ENCODE measurements around the gene CD79A. TPM values are rescaled to one million over a fixed set of nuclear protein-coding genes. Genes with fewer than 3 reads are reported as not detected.
A peak's percentile ranks its signal among the peaks of the same experiment; 100 is the strongest.

CD79A gene
- total RNA-seq, 4 donors from 2014 or later: 0.40 to 0.99 TPM; not detected in 2

DNA sequence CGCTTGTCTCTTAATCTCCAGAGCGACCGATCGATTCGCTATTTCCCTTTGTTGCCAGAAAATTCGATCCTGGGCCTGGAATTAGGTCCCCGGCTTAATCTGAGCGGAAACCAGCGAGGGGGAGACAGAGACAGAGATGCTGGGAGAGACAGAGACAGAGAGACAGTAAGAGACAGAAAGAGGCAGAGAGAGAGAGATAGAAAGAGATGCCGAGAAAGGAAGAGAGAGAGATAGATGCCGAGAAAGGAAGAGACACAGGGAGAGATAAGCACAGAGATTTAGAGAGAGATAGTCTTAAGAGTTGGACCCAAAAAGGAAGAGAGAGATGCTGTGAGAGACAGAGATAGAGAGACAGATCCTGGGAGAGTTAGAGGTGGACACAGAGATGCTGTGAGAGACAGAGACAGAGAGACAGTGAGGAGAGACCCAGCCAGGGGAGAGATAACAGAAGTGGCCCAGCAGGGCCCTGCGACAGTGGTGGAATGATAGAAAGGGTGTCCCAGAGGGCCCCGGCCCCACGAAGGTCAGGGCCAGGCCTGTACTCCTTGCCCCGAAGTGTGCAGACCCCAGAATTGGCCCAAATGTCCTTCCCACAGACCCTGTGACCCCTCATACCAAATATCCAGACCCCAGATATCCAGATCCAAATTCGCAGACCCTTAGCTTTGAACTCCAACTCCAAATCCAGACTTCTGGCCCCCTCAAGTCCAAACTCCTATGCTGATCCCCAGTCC lies 49.9 kb downstream of the CD79A start:
- H3K36me3 ChIP-seq: no peaks in the 10 kb centered on the region
- TF ChIP-seq EP300 (IDR thresholded peaks at IDR 0.05) (no peak), POLR2A (IDR thresholded peaks at IDR 0.05) (no peak)
- no peak overlapping the region for H3K27ac ChIP-seq
- 34 to 53% methylated on average over 6 to 15 of the region's 16 CpGs for WGBS, 2 donors (ENCODE audit: low coverage in 1 of 2)
- H3K27me3 ChIP-seq: peaks cover 100% of the 10 kb centered on the region
- H3K4me3 ChIP-seq: no peak overlapping the region
- H3K4me1 ChIP-seq: peaks cover 0 to 20% (median 13%) of the 10 kb centered on the region in 3 donors
- ATAC-seq: no peak
- no peaks in the 10 kb centered on the region for H3K9me3 ChIP-seq

DNA sequence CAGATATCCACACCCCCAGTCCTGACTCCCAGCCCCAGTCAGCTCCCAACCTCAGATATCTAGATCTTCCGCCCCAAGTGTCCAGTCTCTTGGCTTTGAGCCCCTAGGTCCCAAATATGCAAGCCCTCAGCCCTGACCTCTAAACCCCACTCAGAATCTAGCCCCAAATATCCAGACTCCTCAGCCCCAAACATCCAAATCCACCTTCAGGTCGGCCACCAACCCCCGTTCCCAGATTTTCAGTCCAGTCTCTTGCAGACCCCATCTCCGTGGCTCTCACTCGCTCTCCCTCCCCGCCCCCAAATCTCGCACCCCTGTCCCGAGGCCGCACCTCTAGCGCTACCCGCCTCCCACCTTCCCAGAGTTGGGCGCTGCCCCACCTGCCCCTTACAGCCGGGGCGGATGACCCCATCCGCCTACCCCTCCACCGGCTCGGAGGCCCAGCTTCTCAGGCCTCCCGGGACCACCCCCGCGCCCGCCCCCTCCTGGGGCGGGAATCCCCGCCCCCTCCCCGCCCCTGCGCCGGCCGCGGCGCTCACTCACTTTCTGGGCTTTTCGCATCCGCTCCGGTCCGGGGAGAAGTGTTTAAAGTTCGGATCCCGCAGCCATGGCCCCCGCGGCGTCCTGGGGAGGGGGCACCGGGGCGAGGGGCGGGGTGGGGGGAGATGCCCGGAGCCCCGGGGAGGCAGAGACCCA lies 50.6 kb downstream of the CD79A start:
- Histone ChIP-seq H3K27ac (no peak overlapping the region), H3K4me3 (peak overlapping the region in 1 of 2 donors; percentile 46), H3K36me3 (no peaks in the 10 kb centered on the region), H3K27me3 (peaks cover 100% of the 10 kb centered on the region), H3K4me1 (peaks cover 0 to 23% (median 13%) of the 10 kb centered on the region in 3 donors), H3K9me3 (no peaks in the 10 kb centered on the region)
- TF ChIP-seq, protein P1, sequence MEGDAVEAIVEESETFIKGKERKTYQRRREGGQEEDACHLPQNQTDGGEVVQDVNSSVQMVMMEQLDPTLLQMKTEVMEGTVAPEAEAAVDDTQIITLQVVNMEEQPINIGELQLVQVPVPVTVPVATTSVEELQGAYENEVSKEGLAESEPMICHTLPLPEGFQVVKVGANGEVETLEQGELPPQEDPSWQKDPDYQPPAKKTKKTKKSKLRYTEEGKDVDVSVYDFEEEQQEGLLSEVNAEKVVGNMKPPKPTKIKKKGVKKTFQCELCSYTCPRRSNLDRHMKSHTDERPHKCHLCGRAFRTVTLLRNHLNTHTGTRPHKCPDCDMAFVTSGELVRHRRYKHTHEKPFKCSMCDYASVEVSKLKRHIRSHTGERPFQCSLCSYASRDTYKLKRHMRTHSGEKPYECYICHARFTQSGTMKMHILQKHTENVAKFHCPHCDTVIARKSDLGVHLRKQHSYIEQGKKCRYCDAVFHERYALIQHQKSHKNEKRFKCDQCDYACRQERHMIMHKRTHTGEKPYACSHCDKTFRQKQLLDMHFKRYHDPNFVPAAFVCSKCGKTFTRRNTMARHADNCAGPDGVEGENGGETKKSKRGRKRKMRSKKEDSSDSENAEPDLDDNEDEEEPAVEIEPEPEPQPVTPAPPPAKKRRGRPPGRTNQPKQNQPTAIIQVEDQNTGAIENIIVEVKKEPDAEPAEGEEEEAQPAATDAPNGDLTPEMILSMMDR (IDR thresholded peaks at IDR 0.05): no peak
- TF ChIP-seq EP300 (IDR thresholded peaks at IDR 0.05) (no peak), POLR2A (IDR thresholded peaks at IDR 0.05) (no peak), POLR2AphosphoS5 (IDR thresholded peaks at IDR 0.05) (no peak)
- WGBS, 2 donors (ENCODE audit: low coverage in 1 of 2): 16 to 23% methylated on average over 4 to 6 of the region's 43 CpGs
- no peak for ATAC-seq

DNA sequence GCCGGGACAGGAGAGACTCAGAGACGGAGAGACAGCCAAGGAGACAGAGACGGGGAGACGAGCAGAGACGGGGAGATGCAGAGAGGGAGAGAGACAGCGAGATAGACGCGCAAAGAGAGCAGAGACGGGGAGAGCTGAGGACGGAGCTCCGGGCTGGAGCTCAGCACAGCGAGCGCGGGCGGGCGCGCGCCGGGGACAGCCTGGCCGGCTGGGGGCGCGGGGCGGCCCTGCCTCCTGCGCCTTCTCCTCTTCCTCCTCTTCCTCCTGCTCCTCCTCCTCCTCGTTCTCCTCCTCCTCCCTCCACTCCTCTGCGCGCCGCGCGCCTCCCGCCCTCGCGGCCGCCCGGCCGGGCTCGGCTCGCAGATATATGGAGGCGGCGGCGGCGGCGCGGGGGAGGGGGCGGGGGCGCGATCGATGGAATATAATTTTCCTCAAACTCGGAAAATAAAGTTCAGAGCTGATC lies 51.2 kb downstream of the CD79A start, which contains the start of gene ERFL:
ERFL (minus strand) TSS at position 229 of the 463 bp plus-strand sequence. CDS start 15,530 bp downstream, outside the sequence.
- no peaks in the 10 kb centered on the region for H3K36me3 ChIP-seq
- H3K27ac ChIP-seq: no peak within 1 kb of the TSS
- H3K4me1 ChIP-seq: peaks cover 0 to 29% (median 13%) of the 10 kb centered on the region in 3 donors
- peak within 1 kb of the TSS in 1 of 2 donors; percentile 46 for H3K4me3 ChIP-seq
- no peaks in the 10 kb centered on the region for H3K9me3 ChIP-seq
- 0% methylated on average over 2 to 28 of the region's 49 CpGs for WGBS, 2 donors (ENCODE audit: low coverage in 1 of 2)
- ATAC-seq: no peak
- H3K27me3 ChIP-seq: peaks cover 100% of the 10 kb centered on the region
- no peak for TF ChIP-seq POLR2A (IDR thresholded peaks at IDR 0.05)
- no peak for TF ChIP-seq POLR2AphosphoS5 (IDR thresholded peaks at IDR 0.05)
- TF ChIP-seq, protein P1 (IDR thresholded peaks at IDR 0.05): no peak
- no peak for TF ChIP-seq EP300 (IDR thresholded peaks at IDR 0.05)

DNA sequence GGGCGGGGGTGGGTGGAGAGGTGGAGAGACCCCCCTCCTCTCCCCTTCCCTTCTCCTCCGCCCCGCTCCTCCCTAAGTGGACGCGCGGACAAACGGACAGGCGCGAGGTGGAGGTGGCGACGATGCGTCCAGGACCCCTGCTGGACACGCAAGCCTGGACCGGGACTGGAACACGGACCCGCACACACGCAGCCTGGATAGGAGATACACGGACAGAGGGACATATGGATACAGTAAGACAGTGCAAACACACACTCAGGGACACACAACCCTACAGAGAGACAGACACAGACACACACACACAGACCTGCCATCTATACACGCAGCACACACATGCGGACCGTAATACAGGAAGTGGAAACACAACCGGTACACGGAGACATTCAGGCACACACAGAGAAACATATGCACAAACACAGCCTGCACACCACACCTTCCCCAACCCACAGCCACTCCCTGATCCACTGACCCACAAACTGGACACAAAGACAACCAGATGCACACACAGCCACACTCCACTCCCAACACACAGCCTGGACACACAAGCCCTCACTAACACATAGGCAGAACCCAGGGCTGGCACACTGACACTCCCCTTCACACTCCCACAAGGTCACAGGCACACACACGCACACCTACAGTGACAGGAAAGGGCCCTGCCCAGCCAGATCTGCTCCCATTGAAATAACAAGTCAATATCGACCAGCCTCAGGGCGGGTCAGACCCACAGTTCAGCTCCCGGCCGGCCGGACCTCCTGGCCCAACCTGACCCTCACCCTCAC lies 51.9 kb downstream of the CD79A start:
- no peaks in the 10 kb centered on the region for H3K9me3 ChIP-seq
- H3K4me3 ChIP-seq: peak overlapping the region in 1 of 2 donors; percentile 46
- H3K36me3 ChIP-seq: no peaks in the 10 kb centered on the region
- H3K27me3 ChIP-seq: peaks cover 100% of the 10 kb centered on the region
- ATAC-seq: no peak
- TF ChIP-seq POLR2A (IDR thresholded peaks at IDR 0.05): no peak
- TF ChIP-seq EP300 (IDR thresholded peaks at IDR 0.05): no peak
- TF ChIP-seq, protein P1 (IDR thresholded peaks at IDR 0.05): no peak
- TF ChIP-seq POLR2AphosphoS5 (IDR thresholded peaks at IDR 0.05): no peak
- peaks cover 0 to 32% (median 13%) of the 10 kb centered on the region in 3 donors for H3K4me1 ChIP-seq
- 9 to 19% methylated on average over 5 to 6 of the region's 29 CpGs for WGBS, 2 donors (ENCODE audit: low coverage in 1 of 2)
- H3K27ac ChIP-seq: no peak overlapping the region

DNA sequence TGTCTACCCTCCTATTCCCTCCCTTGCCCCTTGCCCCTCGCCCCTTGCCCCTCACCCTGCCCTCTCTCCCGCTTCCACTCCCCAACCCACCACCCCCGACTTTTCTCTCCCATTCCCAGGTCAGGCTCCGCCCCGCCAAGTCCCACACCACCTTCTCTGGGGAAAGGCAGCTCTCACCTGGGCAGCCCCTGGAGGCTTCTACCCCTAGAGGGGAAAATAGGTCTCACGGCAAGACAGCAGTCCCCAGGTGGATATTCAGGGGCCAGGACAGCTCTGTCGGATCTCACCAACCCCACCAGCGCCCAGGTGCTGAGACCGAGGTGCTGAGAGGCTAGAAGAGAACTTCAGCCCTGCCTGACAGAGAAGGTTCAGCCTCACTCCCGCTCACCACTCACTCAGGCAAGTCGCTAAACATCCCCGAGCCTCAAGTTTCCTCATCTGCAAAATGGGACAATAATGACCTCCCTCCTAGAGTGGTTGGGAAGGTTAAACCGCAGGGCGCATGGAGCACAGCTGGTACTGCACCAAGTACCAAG lies 52.5 kb downstream of the CD79A start:
- Histone ChIP-seq H3K9me3 (no peaks in the 10 kb centered on the region), H3K27ac (no peak overlapping the region), H3K27me3 (peaks cover 100% of the 10 kb centered on the region), H3K36me3 (no peaks in the 10 kb centered on the region), H3K4me3 (no peak overlapping the region), H3K4me1 (peaks cover 0 to 32% (median 13%) of the 10 kb centered on the region in 3 donors)
- TF ChIP-seq EP300 (IDR thresholded peaks at IDR 0.05) (no peak), POLR2A (IDR thresholded peaks at IDR 0.05) (no peak), POLR2AphosphoS5 (IDR thresholded peaks at IDR 0.05) (no peak)
- TF ChIP-seq, protein P1 (IDR thresholded peaks at IDR 0.05): no peak
- WGBS, 2 donors (ENCODE audit: low coverage in 1 of 2): 7 to 14% methylated on average over 3 to 6 of the region's 14 CpGs
- ATAC-seq: no peak
